Measurements from ENCODE around the gene ARHGEF3.

ARHGEF3 gene

DNA sequence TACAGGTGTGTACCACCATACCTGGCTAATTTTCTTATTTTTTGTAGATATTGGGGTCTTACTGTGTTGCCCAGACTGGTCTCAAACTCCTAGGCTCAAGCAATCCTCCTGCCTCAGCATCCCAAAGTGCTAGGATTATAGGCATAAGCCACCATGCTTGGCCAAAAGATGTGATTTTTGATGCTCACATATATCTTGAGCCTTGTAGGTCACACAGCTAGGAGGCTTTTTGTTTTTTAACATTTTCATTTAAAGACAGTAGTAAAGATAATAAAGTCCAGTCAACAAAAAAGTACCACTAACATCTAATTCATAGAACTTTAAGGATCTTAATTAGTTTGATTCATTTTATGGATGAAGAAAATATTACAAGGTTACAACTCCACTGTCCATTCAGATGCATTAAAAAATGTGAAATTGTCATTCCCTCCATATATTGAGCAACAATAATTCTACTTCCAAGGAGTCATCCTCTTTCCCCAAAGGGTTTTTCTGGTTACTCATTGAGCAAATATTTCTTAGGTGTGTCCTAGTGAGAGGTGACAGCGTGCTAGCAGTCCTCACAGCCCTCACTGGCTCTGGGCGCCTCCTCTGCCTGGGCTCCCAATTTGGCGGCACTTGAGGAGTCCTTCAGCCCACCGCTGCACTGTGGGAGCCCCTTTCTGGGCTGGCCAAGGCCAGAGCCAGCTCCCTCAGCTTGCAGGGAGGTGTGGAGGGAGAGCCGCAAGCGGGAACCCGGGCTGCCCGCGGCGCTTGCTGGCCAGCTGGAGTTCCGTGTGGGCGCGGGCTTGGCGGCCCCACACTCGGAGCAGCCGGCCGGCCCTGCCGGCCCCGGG is 110.4 kb downstream of the ARHGEF3 start:
- DNase-seq (ENCODE audit: insufficient read length, low spot score) (no peak), FAIRE-seq (no peak)
- TF ChIP-seq, protein P1, sequence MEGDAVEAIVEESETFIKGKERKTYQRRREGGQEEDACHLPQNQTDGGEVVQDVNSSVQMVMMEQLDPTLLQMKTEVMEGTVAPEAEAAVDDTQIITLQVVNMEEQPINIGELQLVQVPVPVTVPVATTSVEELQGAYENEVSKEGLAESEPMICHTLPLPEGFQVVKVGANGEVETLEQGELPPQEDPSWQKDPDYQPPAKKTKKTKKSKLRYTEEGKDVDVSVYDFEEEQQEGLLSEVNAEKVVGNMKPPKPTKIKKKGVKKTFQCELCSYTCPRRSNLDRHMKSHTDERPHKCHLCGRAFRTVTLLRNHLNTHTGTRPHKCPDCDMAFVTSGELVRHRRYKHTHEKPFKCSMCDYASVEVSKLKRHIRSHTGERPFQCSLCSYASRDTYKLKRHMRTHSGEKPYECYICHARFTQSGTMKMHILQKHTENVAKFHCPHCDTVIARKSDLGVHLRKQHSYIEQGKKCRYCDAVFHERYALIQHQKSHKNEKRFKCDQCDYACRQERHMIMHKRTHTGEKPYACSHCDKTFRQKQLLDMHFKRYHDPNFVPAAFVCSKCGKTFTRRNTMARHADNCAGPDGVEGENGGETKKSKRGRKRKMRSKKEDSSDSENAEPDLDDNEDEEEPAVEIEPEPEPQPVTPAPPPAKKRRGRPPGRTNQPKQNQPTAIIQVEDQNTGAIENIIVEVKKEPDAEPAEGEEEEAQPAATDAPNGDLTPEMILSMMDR (IDR thresholded peaks at IDR 0.05; ENCODE audit: insufficient read depth, missing control alignments) = no peak

DNA sequence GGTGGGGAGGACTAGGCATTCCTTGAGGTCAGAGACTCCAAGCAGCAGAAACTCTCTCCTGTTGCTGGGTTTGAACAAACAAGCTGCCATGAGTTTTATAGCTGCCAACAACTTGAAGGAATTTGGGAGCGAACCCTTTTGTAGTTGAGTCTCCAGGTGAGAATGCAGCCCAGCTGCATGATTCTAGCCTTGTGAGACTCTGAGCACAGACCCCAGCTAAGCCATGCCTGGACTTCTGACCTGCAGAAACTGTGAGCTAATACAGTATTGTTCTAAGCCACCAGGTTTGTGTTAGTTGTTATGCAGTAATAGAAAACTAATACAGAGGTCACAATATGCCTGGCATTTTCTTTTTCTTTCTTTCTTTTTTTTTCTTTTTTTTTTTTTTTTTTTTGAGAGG is 112.4 kb downstream of the ARHGEF3 start:
- TF ChIP-seq, protein P1 (IDR thresholded peaks at IDR 0.05; ENCODE audit: insufficient read depth, missing control alignments) = no peak
- DNase-seq (ENCODE audit: insufficient read length, low spot score) = no peak
- no peak for FAIRE-seq

DNA sequence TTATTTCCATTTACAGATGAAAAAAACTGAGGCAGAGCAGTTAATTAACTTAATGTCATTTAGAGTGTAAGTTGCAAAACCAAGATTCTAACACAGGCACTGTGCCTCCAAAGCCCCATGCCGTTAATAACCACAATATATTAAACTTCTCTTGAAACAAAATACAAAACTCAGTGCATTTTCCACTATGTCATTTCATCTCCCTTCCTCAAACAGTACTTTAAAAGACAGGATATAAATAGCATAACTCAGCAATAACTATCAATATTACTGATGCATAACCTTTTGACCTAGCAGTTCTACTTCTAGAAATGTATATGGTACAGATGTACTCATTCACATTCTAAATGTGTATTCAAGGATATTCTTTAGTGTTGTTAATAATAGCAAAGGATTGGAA is 113.6 kb downstream of the ARHGEF3 start:
- no peak for DNase-seq (ENCODE audit: insufficient read length, low spot score)
- TF ChIP-seq, protein P1 (IDR thresholded peaks at IDR 0.05; ENCODE audit: insufficient read depth, missing control alignments) = no peak
- no peak for FAIRE-seq

DNA sequence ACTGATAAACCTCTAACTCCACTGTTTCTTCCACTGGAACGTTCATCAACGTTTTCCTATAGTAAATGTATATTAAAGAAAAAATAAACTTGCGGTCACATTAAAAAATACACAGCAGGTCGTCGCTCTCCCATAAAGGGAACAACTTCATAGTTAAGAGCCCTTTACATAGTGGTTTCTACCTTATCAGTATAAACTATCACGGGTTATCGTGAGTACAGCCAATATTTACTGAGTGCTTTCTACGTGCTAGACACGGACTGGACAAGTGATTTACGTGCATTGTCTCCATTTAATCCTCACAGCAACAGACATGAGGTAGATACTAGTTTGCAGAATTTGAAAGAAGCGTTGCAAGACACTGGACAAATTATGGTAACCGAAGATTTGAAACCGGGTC is 117.7 kb downstream of the ARHGEF3 start:
- DNase-seq (ENCODE audit: insufficient read length, low spot score) (no peak), FAIRE-seq (no peak)
- TF ChIP-seq, protein P1 (IDR thresholded peaks at IDR 0.05; ENCODE audit: insufficient read depth, missing control alignments) = no peak

DNA sequence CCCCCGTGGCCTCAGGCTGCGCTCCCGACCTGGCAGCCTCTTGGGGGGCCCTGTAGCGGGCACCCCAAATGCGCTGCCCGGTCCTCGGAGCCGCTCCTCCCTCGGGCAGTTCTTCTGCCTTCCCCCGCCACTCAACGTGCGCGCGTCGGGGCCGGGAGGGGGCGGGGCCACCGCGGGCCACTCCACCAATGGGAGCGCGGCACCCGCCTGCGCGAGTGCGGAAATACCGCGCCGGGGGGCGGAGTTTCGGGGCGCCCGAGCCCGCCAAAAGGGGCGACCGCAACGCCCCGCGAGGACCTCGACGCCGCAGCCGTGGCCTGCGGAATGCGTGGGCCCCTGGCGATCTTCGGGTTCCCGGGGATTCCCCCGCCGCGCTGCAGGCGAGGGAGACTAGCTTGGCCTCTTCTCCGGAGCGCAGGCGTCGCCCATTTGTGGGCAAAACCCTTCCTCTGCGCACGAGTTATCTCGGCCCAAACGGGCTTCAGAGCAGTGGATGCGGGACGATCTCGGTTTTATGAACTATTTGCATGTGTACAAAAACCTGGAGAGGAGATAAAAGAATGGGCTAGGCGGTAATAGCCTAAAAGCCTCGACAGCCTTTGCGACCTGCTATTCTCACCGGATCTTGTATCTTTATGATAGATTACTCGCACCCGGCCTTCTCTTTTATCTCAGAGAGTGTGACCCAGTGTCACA is 118.5 kb downstream of the ARHGEF3 start, which contains the start of gene TASOR:
Gene TASOR, minus strand, starts transcription at position 144 of the 696 bp plus-strand sequence. CDS start 259 bp downstream, outside the sequence.
- FAIRE-seq = no peak
- TF ChIP-seq, protein P1 (IDR thresholded peaks at IDR 0.05; ENCODE audit: insufficient read depth, missing control alignments) = no peak
- peak; percentile 82 for DNase-seq (ENCODE audit: insufficient read length, low spot score)

DNA sequence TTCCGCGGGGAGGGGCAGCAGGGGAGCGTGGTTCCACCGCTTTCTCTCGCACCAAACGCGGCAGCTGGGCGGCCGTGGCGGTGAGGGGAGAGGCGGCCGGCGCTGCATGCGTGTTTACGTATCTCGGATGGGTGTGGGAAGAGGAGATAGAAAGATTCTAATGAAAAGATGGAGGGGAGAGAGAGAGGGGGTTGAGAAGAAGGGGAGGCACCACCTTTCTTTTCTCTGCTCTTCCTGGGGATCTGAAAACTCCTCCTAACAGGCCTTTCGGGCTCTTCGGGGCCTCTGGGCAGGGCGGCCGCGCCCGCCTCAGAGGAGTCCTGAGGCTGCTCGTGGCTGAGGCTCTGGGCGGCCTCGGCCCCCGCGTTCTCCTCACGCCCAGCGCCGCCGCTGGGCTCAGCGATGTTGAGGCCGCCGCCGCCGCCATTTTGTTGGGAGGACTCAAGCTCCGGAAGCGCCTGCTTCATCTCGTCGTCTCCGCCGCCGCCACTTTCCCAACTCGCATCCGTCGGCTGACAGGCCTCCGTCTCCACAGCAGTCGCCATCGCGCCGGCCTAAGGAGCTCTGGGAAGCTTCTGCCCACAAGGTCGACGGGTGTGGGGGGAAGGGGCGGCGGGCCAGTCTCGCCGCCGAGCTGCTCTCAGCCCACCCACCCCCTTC is 119.2 kb downstream of the ARHGEF3 start:
- DNase-seq (ENCODE audit: insufficient read length, low spot score) (no peak), FAIRE-seq (no peak)
- TF ChIP-seq, protein P1 (IDR thresholded peaks at IDR 0.05; ENCODE audit: insufficient read depth, missing control alignments) = no peak

Measured in D721Med (cell line).